HepG2 (cell line): ENCODE data around the gene IQCB1. TPM values are rescaled to one million over a fixed set of nuclear protein-coding genes. Genes with fewer than 3 reads are reported as not detected.

ENCODE experiments used
- HDAC2 ChIP-seq: sonication (generic); formaldehyde crosslinking; IDR thresholded peaks from 2 replicates; pipeline ENCODE4 v1.4.0; 2020; ENCODE audit warnings: missing genetic modification reagents
- KAT2B ChIP-seq: fragments of 150-350 bp; IDR thresholded peaks from 2 replicates; pipeline ENCODE4 v1.6.1; 2014; ENCODE audit warnings: low read depth, low read length, borderline replicate concordance
- KAT7 ChIP-seq: IDR thresholded peaks from 2 replicates; pipeline ENCODE4 v1.6.1; 2018; ENCODE audit warnings: borderline replicate concordance, missing compliant biosample characterization
- PATZ1 ChIP-seq: sonication (generic); formaldehyde crosslinking; IDR thresholded peaks from 2 replicates; pipeline ENCODE4 v1.4.0; 2020; ENCODE audit warnings: missing genetic modification reagents
- PBX2 ChIP-seq: IDR thresholded peaks from 2 replicates; pipeline ENCODE4 v1.6.1; 2016; ENCODE audit warnings: control low read depth
- TBX3 ChIP-seq: fragments of 450-650 bp; IDR thresholded peaks from 2 replicates; pipeline ENCODE4 v1.6.1; 2017; ENCODE audit warnings: antibody characterized with exemption, mild to moderate bottlenecking, inconsistent platforms, borderline replicate concordance
- TFDP1 ChIP-seq: IDR thresholded peaks from 2 replicates; pipeline ENCODE4 v1.6.1; 2016; ENCODE audit warnings: missing compliant biosample characterization, missing genetic modification reagents, borderline replicate concordance
- ZC3H13 ChIP-seq: sonication (generic); formaldehyde crosslinking; IDR thresholded peaks from 2 replicates; pipeline ENCODE4 v1.8.1; 2023; ENCODE audit warnings: mild to moderate bottlenecking, missing genetic modification reagents, moderate library complexity
- ZNF569 ChIP-seq: sonication (generic); formaldehyde crosslinking; IDR thresholded peaks from 2 replicates; pipeline ENCODE4 v1.5.0; 2020; ENCODE audit warnings: mild to moderate bottlenecking, missing genetic modification reagents, moderate library complexity, borderline replicate concordance
- ZNF773 ChIP-seq: sonication (generic); formaldehyde crosslinking; IDR thresholded peaks from 2 replicates; pipeline ENCODE4 v1.4.0; 2020; ENCODE audit warnings: missing genetic modification reagents, borderline replicate concordance
- ZNF776 ChIP-seq: sonication (generic); formaldehyde crosslinking; IDR thresholded peaks from 2 replicates; pipeline ENCODE4 v1.4.0; 2020; ENCODE audit warnings: mild to moderate bottlenecking, missing genetic modification reagents
- ZNF792 ChIP-seq: IDR thresholded peaks from 2 replicates; pipeline ENCODE4 v1.6.1; 2016
- ZNF839 ChIP-seq: sonication (generic); formaldehyde crosslinking; IDR thresholded peaks from 2 replicates; pipeline ENCODE4 v1.4.0; 2020; ENCODE audit warnings: missing genetic modification reagents, mild to moderate bottlenecking, borderline replicate concordance
- polyA plus RNA-seq, 8 experiments: library from polyadenylated mRNA; depleted of rRNA in 3 of 8; stranded (reverse) in 7 of 8; unstranded in 1 of 8; fragments of >200 nt; fragmentation: Illumina TruSeq in 4 of 8; extraction: Trizol in 4 of 8; gene quantifications; 2 replicates each; pipeline versions ENCODE4 v1.2.1 to v1.2.3, GENCODE V29; 2011 to 2016; ENCODE audit warnings: low read depth in 4 of 8, missing spikeins in 1 of 8, mixed read lengths in 1 of 8; ENCODE audit not compliant: insufficient read depth in 1 of 8
- total RNA-seq, 5 experiments: library from RNA; depleted of rRNA; stranded (reverse); fragments of >200 nt; fragmentation: Illumina TruSeq; extraction: Trizol; gene quantifications; 2 replicates each; pipeline ENCODE4 v1.2.3, GENCODE V29; 2016; ENCODE audit warnings: low read depth in 1 of 5
- TF ChIP-seq, protein P1 (sequence below): sonication (generic); formaldehyde crosslinking; conservative IDR thresholded peaks from 2 replicates; pipeline ENCODE4 v1.4.0; 2020; ENCODE audit warnings: missing genetic modification reagents
- TF ChIP-seq, protein P2 (sequence below): IDR thresholded peaks from 2 replicates; pipeline ENCODE4 v1.6.1; 2016; ENCODE audit warnings: mild to moderate bottlenecking
- TF ChIP-seq, protein P3 (sequence below): sonication (generic); formaldehyde crosslinking; IDR thresholded peaks from 2 replicates; pipeline ENCODE4 v1.4.0; 2020; ENCODE audit warnings: mild to moderate bottlenecking, missing genetic modification reagents
- TF ChIP-seq, protein P4 (sequence below): fragments of 450-650 bp; IDR thresholded peaks from 2 replicates; pipeline ENCODE4 v1.6.1; 2017

IQCB1 gene
- total and polyA plus RNA-seq, 2 of the 13 experiments (the other 11 are each of a cell fraction or from before 2014, with no cell fraction given) = 18.0 to 41.4 TPM

DNA sequence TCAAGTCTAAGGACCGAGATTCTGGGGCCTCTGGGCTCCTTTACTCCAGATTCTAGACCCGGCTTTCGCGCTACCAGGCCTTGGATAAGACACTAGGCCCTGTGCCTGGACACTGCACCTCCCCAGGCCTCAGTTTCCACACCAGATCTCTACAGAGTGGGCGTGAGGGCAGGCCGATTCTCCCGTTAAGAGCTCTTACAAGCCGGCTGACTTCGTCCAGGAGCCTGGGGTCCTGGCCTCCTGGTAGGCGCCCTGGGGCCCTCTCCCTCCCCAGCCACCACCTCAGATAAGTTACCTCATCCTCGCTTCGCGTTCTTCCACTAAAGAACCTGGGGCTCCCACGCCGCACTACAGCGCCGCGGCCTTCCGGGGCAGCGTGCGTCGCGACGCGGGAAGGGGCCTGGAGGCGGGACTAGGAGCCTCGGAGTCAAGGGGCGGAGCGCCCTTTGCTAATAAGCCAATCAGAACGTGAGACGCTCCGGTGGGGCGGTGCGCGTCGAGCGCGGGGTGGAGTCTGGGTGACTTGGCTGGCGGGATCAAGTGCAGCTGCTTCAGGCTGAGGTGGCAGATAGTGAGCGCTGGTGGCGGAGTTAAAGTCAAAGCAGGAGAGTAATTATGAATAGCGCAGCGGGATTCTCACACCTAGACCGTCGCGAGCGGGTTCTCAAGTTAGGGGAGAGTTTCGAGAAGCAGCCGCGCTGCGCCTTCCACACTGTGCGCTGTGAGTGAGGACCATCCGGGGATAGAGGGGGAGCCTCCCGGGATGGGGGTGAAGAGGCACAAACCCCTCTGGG lies at the start of gene IQCB1, which contains the start of gene EAF2 (continued):
- TF ChIP-seq ZNF773 (peak; percentile 81; the same call in 1 of the 2 replicates), TFDP1 (CRISPR knock-in tag) (peak; percentile 94), KAT2B (no peak), ZNF569 (CRISPR knock-in tag) (peak; percentile 75; the same call in 1 of the 2 replicates), PATZ1 (CRISPR knock-in tag) (no peak), PBX2 (no peak), ZNF792 (CRISPR knock-in tag) (no peak), ZNF839 (CRISPR knock-in tag) (no peak), HDAC2 (no peak; the same call in 1 of the 2 replicates), KAT7 (CRISPR knock-in tag) (peak; percentile 75; the same call in 1 of the 2 replicates), ZNF776 (CRISPR knock-in tag) (0 out of 2 replicates have a peak, but pooled peaks have one; percentile 45), ZC3H13 (CRISPR knock-in tag) (no peak), TBX3 (peak; percentile 64)
- TF ChIP-seq, protein P1, sequence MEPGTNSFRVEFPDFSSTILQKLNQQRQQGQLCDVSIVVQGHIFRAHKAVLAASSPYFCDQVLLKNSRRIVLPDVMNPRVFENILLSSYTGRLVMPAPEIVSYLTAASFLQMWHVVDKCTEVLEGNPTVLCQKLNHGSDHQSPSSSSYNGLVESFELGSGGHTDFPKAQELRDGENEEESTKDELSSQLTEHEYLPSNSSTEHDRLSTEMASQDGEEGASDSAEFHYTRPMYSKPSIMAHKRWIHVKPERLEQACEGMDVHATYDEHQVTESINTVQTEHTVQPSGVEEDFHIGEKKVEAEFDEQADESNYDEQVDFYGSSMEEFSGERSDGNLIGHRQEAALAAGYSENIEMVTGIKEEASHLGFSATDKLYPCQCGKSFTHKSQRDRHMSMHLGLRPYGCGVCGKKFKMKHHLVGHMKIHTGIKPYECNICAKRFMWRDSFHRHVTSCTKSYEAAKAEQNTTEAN (CRISPR knock-in tag) = peak; percentile 49; the same call in 1 of the 2 replicates
- TF ChIP-seq, protein P2, sequence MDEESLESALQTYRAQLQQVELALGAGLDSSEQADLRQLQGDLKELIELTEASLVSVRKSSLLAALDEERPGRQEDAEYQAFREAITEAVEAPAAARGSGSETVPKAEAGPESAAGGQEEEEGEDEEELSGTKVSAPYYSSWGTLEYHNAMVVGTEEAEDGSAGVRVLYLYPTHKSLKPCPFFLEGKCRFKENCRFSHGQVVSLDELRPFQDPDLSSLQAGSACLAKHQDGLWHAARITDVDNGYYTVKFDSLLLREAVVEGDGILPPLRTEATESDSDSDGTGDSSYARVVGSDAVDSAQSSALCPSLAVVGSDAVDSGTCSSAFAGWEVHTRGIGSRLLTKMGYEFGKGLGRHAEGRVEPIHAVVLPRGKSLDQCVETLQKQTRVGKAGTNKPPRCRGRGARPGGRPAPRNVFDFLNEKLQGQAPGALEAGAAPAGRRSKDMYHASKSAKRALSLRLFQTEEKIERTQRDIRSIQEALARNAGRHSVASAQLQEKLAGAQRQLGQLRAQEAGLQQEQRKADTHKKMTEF = peak; percentile 73
- TF ChIP-seq, protein P3, sequence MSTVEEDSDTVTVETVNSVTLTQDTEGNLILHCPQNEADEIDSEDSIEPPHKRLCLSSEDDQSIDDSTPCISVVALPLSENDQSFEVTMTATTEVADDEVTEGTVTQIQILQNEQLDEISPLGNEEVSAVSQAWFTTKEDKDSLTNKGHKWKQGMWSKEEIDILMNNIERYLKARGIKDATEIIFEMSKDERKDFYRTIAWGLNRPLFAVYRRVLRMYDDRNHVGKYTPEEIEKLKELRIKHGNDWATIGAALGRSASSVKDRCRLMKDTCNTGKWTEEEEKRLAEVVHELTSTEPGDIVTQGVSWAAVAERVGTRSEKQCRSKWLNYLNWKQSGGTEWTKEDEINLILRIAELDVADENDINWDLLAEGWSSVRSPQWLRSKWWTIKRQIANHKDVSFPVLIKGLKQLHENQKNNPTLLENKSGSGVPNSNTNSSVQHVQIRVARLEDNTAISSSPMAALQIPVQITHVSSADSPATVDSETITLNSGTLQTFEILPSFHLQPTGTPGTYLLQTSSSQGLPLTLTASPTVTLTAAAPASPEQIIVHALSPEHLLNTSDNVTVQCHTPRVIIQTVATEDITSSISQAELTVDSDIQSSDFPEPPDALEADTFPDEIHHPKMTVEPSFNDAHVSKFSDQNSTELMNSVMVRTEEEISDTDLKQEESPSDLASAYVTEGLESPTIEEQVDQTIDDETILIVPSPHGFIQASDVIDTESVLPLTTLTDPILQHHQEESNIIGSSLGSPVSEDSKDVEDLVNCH (CRISPR knock-in tag) = no peak
- TF ChIP-seq, protein P4, sequence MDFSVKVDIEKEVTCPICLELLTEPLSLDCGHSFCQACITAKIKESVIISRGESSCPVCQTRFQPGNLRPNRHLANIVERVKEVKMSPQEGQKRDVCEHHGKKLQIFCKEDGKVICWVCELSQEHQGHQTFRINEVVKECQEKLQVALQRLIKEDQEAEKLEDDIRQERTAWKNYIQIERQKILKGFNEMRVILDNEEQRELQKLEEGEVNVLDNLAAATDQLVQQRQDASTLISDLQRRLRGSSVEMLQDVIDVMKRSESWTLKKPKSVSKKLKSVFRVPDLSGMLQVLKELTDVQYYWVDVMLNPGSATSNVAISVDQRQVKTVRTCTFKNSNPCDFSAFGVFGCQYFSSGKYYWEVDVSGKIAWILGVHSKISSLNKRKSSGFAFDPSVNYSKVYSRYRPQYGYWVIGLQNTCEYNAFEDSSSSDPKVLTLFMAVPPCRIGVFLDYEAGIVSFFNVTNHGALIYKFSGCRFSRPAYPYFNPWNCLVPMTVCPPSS = no peak
